MM.1S (cell line): ENCODE results near the gene PKDCC.
"Not testable (repeated sequence)": the region's sequence is repeated elsewhere in the genome, so short reads cannot be mapped to it uniquely, and the experiment has no call there.

ENCODE experiments used
- DNase-seq: peaks from one replicate; pipeline ENCODE4 v3.0.0-alpha.2; 2015
- H2AFZ ChIP-seq: fragments of 300-600 bp; sonication (generic); 2 replicates; pipeline ENCODE4 v1.6.0; 2016; ENCODE audit warnings: antibody characterized with exemption, low read length
- H3F3A ChIP-seq: fragments of 300-600 bp; sonication (generic); 2 replicates; pipeline ENCODE4 v1.6.1; 2016; ENCODE audit warnings: mild to moderate bottlenecking, antibody characterized with exemption, low read length, moderate library complexity, mixed read lengths; ENCODE audit not compliant: insufficient read depth
- H3K27ac ChIP-seq: fragments of 300-600 bp; sonication (generic); 2 replicates; pipeline ENCODE4 v1.5.1; 2016; ENCODE audit warnings: mild to moderate bottlenecking, low read length
- H3K27me3 ChIP-seq: fragments of 300-600 bp; sonication (generic); replicated peaks from 2 replicates; pipeline ENCODE4 v1.6.0; 2016; ENCODE audit warnings: low read length; ENCODE audit not compliant: insufficient read depth
- H3K36me3 ChIP-seq: fragments of 300-600 bp; sonication (generic); replicated peaks from 2 replicates; pipeline ENCODE4 v1.6.1; 2016; ENCODE audit warnings: mild to moderate bottlenecking, low read length, mixed read lengths; ENCODE audit not compliant: insufficient read depth
- H3K4me1 ChIP-seq: fragments of 300-600 bp; sonication (generic); 2 replicates; pipeline ENCODE4 v1.6.1; 2016; ENCODE audit warnings: low read length, mixed read lengths
- H3K4me2 ChIP-seq: fragments of 300-600 bp; sonication (generic); 2 replicates; pipeline ENCODE4 v1.6.0; 2016; ENCODE audit warnings: low read depth, low read length
- H3K4me3 ChIP-seq: fragments of 300-600 bp; sonication (generic); 2 replicates; pipeline ENCODE4 v1.5.1; 2016; ENCODE audit warnings: low read length, mixed read lengths
- H3K79me2 ChIP-seq: fragments of 300-600 bp; sonication (generic); 2 replicates; pipeline ENCODE4 v1.6.1; 2016; ENCODE audit warnings: mixed run types, low read length, mixed read lengths
- H3K9ac ChIP-seq: fragments of 300-600 bp; sonication (generic); 2 replicates; pipeline ENCODE4 v1.6.1; 2016; ENCODE audit warnings: low read length, mixed read lengths
- H3K9me2 ChIP-seq: fragments of 300-600 bp; sonication (generic); replicated peaks from 2 replicates; pipeline ENCODE4 v1.6.1; 2016; ENCODE audit warnings: mild to moderate bottlenecking, low read length, mixed read lengths; ENCODE audit not compliant: insufficient read depth
- H3K9me3 ChIP-seq: fragments of 300-600 bp; sonication (generic); replicated peaks from 2 replicates; pipeline ENCODE4 v1.6.1; 2016; ENCODE audit warnings: mild to moderate bottlenecking, low read length, mixed read lengths; ENCODE audit not compliant: insufficient read depth
- H4K20me1 ChIP-seq: fragments of 300-600 bp; sonication (generic); 2 replicates; pipeline ENCODE4 v1.6.1; 2016; ENCODE audit warnings: mild to moderate bottlenecking, low read length, moderate library complexity, mixed read lengths; ENCODE audit not compliant: insufficient read depth
- CTCF ChIP-seq: fragments of 300-600 bp; sonication (generic); IDR thresholded peaks from 2 replicates; pipeline ENCODE4 v1.5.1; 2016; ENCODE audit warnings: antibody characterized with exemption, low read length, mixed read lengths
- EZH2 ChIP-seq: fragments of 300-600 bp; sonication (generic); optimal IDR thresholded peaks from 2 replicates; pipeline ENCODE3; 2017; ENCODE audit warnings: low read depth, mild to moderate bottlenecking, antibody characterized with exemption, low read length, mixed read lengths
- EZH2phosphoT487 ChIP-seq: fragments of 300-600 bp; sonication (generic); IDR thresholded peaks from 2 replicates; pipeline ENCODE4 v1.6.1; 2018; ENCODE audit warnings: antibody characterized with exemption, low read length

Gene PKDCC

GRCh38 chr2:42063431-42064171, 15.8 kb downstream of the PKDCC start:
- no peaks in the 10 kb centered on the region for H4K20me1 ChIP-seq
- TF ChIP-seq CTCF, result no peak
- TF ChIP-seq EZH2phosphoT487, result no peak
- TF ChIP-seq EZH2, result no peak

GRCh38 chr2:42064417-42064942, 16.7 kb downstream of the PKDCC start:
- no peak overlapping the region for H3K4me2 ChIP-seq
- no peaks in the 10 kb centered on the region for H3K9me3 ChIP-seq
- H3K27me3 ChIP-seq, result no peaks in the 10 kb centered on the region
- no peak overlapping the region for H3K27ac ChIP-seq
- TF ChIP-seq EZH2 (no peak), CTCF (no peak), EZH2phosphoT487 (no peak)
- H3K9me2 ChIP-seq, result no peaks in the 10 kb centered on the region
- H3K9ac ChIP-seq, result no peak overlapping the region
- H2AFZ ChIP-seq, result no peak overlapping the region
- no peaks in the 10 kb centered on the region for H3F3A ChIP-seq
- no peaks in the 10 kb centered on the region for H3K4me1 ChIP-seq
- DNase-seq, result no peak
- H4K20me1 ChIP-seq, result no peaks in the 10 kb centered on the region
- H3K79me2 ChIP-seq, result no peaks in the 10 kb centered on the region
- no peak overlapping the region for H3K4me3 ChIP-seq
- H3K36me3 ChIP-seq, result no peaks in the 10 kb centered on the region

More at GRCh38 chr2:42063431-42064171, 15.8 kb downstream of the PKDCC start:
- Histone ChIP-seq H3K9me2 (no peaks in the 10 kb centered on the region), H3K27me3 (no peaks in the 10 kb centered on the region), H3K4me3 (no peak overlapping the region), H3K36me3 (no peaks in the 10 kb centered on the region), H3F3A (no peaks in the 10 kb centered on the region), H3K4me2 (no peak overlapping the region), H3K4me1 (no peaks in the 10 kb centered on the region), H2AFZ (no peak overlapping the region), H3K9me3 (no peaks in the 10 kb centered on the region), H3K9ac (no peak overlapping the region), H3K79me2 (no peaks in the 10 kb centered on the region), H3K27ac (no peak overlapping the region)
- no peak for DNase-seq

- not testable (repeated sequence) for H4K20me1 ChIP-seq, H3K79me2 ChIP-seq, H3K4me3 ChIP-seq, H3K27ac ChIP-seq, H3K4me1 ChIP-seq, H3F3A ChIP-seq, H3K9me2 ChIP-seq, DNase-seq, H3K27me3 ChIP-seq, H3K9ac ChIP-seq, H3K9me3 ChIP-seq, H3K36me3 ChIP-seq, H2AFZ ChIP-seq, H3K4me2 ChIP-seq
Observed at GRCh38 chr2:42065753-42066152, 17.9 kb downstream of the PKDCC start.

GRCh38 chr2:42067001-42067400, 19.2 kb downstream of the PKDCC start:
- not testable (repeated sequence) for H3K9me2 ChIP-seq, H3K4me1 ChIP-seq, H3K36me3 ChIP-seq, H3K4me3 ChIP-seq, DNase-seq, H3K27ac ChIP-seq, H3K4me2 ChIP-seq, H3K9ac ChIP-seq, H4K20me1 ChIP-seq, H3K9me3 ChIP-seq, H3K79me2 ChIP-seq, H3K27me3 ChIP-seq, H3F3A ChIP-seq, H2AFZ ChIP-seq
